Transverse colon (tissue), 4 donors: Measurements from ENCODE around the gene ANKRD33B. TPM values are rescaled to one million over a fixed set of nuclear protein-coding genes. Genes with fewer than 3 reads are reported as not detected.

Source experiments
- DNase-seq: peaks from one replicate; pipeline ENCODE4 v3.0.0-alpha.2; 2019
- H3K27ac ChIP-seq, 4 donors: fragments of 200-600 bp; sonication (generic); 2 replicates each; pipeline ENCODE4 v1.5.1; 2016 to 2018; ENCODE audit warnings: inconsistent platforms in 4 of 4
- H3K27me3 ChIP-seq: fragments of 200-600 bp; sonication (generic); 2 replicates; pipeline ENCODE4 v1.5.1; 2017; ENCODE audit warnings: inconsistent platforms
- H3K36me3 ChIP-seq, 4 donors: fragments of 200-600 bp; sonication (generic); 2 replicates each; pipeline ENCODE4 v1.5.1; 2017 to 2019; ENCODE audit warnings: inconsistent platforms in 4 of 4
- H3K4me1 ChIP-seq, 4 donors: fragments of 200-600 bp; sonication (generic); 2 replicates each; pipeline ENCODE4 v1.5.1; 2017 to 2020; ENCODE audit warnings: inconsistent platforms in 4 of 4
- H3K4me3 ChIP-seq, 4 donors: fragments of 200-600 bp; sonication (generic); 1 replicate in 1 of 4; 2 replicates in 3 of 4; pipeline versions ENCODE4 v1.5.1 to v1.6.1; 2017 to 2019; ENCODE audit warnings: inconsistent platforms in 4 of 4
- H3K9me3 ChIP-seq, 2 donors: fragments of 200-600 bp; sonication (generic); 2 replicates each; pipeline ENCODE4 v1.5.1; 2017 to 2019; ENCODE audit warnings: inconsistent platforms in 2 of 2
- EP300 ChIP-seq: sonication (generic); formaldehyde crosslinking; IDR thresholded peaks from one replicate; pipeline ENCODE4 v1.6.1; 2017; ENCODE audit warnings: antibody characterized with exemption, low read depth
- POLR2A ChIP-seq: fragments of 450-650 bp; IDR thresholded peaks from one replicate; pipeline ENCODE4 v1.6.1; 2016; ENCODE audit warnings: antibody characterized with exemption, mild to moderate bottlenecking, moderate library complexity
- POLR2AphosphoS5 ChIP-seq, 3 donors: sonication (generic); formaldehyde crosslinking; IDR thresholded peaks; one replicate each; pipeline ENCODE4 v1.6.1; 2016; ENCODE audit warnings: antibody characterized with exemption in 3 of 3
- WGBS, 2 donors: methylation state at CpG; one replicate each; pipeline ENCODE4 v1.1.5; 2018; ENCODE audit warnings: low coverage in 1 of 2; 5-methylcytosine and 5-hydroxymethylcytosine counted together
- in situ Hi-C, 4 donors: fragments of 200-750 bp; cut with MboI; loops; one replicate each; pipeline versions ENCODE4 v1.15.0 to v1.15.1; 2017; ENCODE audit warnings: low sequenced_read_pairs in 3 of 4, low pct_ligation_motif_present in 1 of 4, low pct_unique_long_range_greater_than_20kb in 1 of 4
- intact Hi-C: fragments of 100-400 bp; cut with DNase I; formaldehyde crosslinking; loops from one replicate; pipeline ENCODE4 v1.15.1; 2023; ENCODE audit warnings: low total_unique reads
- total RNA-seq, 4 donors: library from RNA; depleted of rRNA; stranded (reverse); fragments of >200 nt; gene quantifications; one replicate each; pipeline ENCODE4 v1.1.0, GENCODE V29; 2016
- TF ChIP-seq, protein P1 (sequence below), 5 experiments: fragments of 200-600 bp in 3 of 5; fragments of 450-650 bp in 2 of 5; sonication (generic) in 3 of 5; IDR thresholded peaks; 1 replicate in 2 of 5; 2 replicates in 3 of 5; pipeline ENCODE4 v1.5.1; 2016 to 2017; ENCODE audit warnings: antibody characterized with exemption in 5 of 5, inconsistent platforms in 3 of 5, mild to moderate bottlenecking in 2 of 5, moderate library complexity in 1 of 5

The ANKRD33B gene
- total RNA-seq, 4 donors from 2014 or later = 0.20 to 3.2 (median 1.4) TPM

DNA sequence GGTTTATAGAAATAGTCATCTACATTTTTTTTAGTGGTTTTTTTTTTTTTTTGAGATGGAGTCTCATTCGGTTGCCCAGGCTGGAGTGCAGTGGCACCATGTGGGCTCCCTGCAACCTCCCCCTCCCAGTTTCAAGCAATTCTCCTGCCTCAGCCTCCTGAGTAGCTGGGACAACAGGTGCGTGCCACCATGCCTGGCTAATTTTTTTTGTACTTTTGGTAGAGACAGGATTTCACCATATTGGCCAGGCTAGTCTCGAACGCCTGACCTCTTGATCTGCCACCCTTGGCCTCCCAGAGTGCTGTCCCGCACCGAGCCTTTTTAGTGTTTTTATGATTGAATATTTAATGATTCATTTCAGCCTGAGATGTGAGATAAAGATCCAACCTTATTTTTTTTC, 27.3 kb downstream of the ANKRD33B start:
- intact Hi-C loops = no loop called here
- H3K27ac ChIP-seq = no peak overlapping the region
- no peaks in the 10 kb centered on the region for H3K9me3 ChIP-seq
- in situ Hi-C loops = no loop called here
- no peak for DNase-seq
- H3K4me3 ChIP-seq = no peak overlapping the region
- 78 to 80% methylated on average over 1 to 6 of the region's 6 CpGs for WGBS, 2 donors
- H3K4me1 ChIP-seq = no peaks in the 10 kb centered on the region
- TF ChIP-seq POLR2A (no peak), POLR2AphosphoS5 (IDR thresholded peaks at IDR 0.05) (no peak), EP300 (no peak)
- TF ChIP-seq, protein P1, sequence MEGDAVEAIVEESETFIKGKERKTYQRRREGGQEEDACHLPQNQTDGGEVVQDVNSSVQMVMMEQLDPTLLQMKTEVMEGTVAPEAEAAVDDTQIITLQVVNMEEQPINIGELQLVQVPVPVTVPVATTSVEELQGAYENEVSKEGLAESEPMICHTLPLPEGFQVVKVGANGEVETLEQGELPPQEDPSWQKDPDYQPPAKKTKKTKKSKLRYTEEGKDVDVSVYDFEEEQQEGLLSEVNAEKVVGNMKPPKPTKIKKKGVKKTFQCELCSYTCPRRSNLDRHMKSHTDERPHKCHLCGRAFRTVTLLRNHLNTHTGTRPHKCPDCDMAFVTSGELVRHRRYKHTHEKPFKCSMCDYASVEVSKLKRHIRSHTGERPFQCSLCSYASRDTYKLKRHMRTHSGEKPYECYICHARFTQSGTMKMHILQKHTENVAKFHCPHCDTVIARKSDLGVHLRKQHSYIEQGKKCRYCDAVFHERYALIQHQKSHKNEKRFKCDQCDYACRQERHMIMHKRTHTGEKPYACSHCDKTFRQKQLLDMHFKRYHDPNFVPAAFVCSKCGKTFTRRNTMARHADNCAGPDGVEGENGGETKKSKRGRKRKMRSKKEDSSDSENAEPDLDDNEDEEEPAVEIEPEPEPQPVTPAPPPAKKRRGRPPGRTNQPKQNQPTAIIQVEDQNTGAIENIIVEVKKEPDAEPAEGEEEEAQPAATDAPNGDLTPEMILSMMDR (IDR thresholded peaks at IDR 0.05) = no peak
- no peaks in the 10 kb centered on the region for H3K27me3 ChIP-seq
- H3K36me3 ChIP-seq = no peaks in the 10 kb centered on the region

DNA sequence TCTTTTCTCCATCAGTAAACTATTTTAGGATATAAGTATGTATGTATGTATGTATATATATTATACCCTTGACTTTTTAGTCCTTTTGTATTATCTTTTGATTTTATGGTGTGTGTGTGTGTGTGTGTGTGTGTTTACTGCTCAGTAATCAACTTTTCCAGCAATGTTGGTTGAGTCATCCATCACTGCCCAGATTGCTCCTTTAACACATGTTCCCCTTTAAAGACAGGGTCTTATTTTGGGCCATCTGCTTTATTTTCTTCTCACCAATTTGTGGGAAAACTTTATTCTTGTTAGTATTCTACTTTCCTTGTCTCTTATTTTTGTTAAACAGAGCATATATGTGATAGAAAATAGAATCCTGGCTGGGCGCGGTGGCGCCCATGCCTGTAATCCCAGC, 28.1 kb downstream of the ANKRD33B start:
- Histone ChIP-seq H3K4me3 (no peak overlapping the region), H3K36me3 (no peaks in the 10 kb centered on the region), H3K27ac (no peak overlapping the region), H3K27me3 (no peaks in the 10 kb centered on the region), H3K9me3 (no peaks in the 10 kb centered on the region), H3K4me1 (no peaks in the 10 kb centered on the region)
- in situ Hi-C loops = no loop called here
- no peak for DNase-seq
- TF ChIP-seq EP300 = no peak
- TF ChIP-seq POLR2AphosphoS5 (IDR thresholded peaks at IDR 0.05) = no peak
- TF ChIP-seq, protein P1 (IDR thresholded peaks at IDR 0.05) = no peak
- TF ChIP-seq POLR2A = no peak
- 62 to 100% methylated on average over 3 of the region's 3 CpGs for WGBS, 2 donors
- intact Hi-C loops = no loop called here

DNA sequence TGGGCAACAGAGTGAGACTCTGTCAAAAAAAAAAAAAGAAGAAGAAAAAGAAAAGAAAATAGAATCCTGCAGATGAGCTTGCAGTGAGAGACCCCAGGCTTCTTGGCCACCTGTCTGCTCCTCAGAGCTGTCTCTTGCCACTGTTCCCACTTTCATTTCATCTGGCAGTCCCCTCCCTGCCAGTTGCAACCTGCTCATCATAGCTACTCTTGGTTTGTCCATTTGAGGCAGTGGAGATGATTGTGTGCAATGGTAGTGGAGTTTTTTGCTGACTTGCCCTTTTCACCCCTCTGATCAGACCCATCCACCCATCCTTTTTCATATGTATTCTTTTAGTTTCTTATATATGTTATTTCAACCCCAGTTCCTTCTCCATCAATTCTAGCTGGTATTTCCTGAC, 28.7 kb downstream of the ANKRD33B start:
- no peak overlapping the region for H3K27ac ChIP-seq

DNA sequence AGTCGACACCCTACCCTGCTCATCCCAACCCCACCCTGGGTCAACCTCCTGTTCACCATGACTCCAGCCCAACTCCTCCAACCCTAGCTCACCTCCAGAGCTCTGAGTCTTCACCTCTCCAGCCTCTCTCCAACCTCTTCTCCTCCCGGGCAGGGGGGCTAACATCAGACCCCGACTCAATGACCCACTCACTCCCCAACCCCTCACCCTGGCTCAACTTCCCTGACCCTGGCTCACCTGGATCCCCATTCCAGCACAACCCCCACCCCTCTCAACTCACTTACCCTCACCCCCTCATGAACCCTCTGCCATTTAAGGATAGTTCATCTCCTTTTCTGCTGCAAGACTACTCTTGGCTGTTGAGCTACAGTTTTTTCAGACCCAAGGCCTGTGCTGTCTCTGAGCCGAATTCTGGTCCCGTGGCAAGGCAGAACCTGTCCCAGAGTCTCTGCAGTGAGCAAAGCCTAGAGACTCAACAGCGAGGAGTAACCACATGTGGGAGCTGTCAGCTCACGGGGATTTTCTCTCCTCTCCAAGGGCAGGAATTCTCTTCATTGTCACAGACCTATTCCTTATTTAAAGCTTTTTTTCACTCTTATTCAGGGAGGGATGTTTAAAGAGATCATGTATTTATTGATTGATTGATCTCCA, 29.8 kb downstream of the ANKRD33B start:
- no peak for DNase-seq

More for the DNA sequence above, 28.7 kb downstream of the ANKRD33B start:
- H3K4me1 ChIP-seq = no peaks in the 10 kb centered on the region
- H3K9me3 ChIP-seq = no peaks in the 10 kb centered on the region
- H3K36me3 ChIP-seq = no peaks in the 10 kb centered on the region
- DNase-seq = no peak
- intact Hi-C loops (no loop called here), in situ Hi-C loops (no loop called here)
- no peak overlapping the region for H3K4me3 ChIP-seq
- no peaks in the 10 kb centered on the region for H3K27me3 ChIP-seq
- TF ChIP-seq POLR2AphosphoS5 (IDR thresholded peaks at IDR 0.05) = no peak
- TF ChIP-seq EP300 = no peak
- TF ChIP-seq, protein P1 (IDR thresholded peaks at IDR 0.05) = no peak
- TF ChIP-seq POLR2A = no peak

More for the DNA sequence above, 29.8 kb downstream of the ANKRD33B start:
- no peak overlapping the region for H3K4me3 ChIP-seq
- H3K36me3 ChIP-seq = no peaks in the 10 kb centered on the region
- no peaks in the 10 kb centered on the region for H3K4me1 ChIP-seq
- no peak for TF ChIP-seq EP300
- TF ChIP-seq, protein P1 (IDR thresholded peaks at IDR 0.05) = no peak
- no peak for TF ChIP-seq POLR2AphosphoS5 (IDR thresholded peaks at IDR 0.05)
- TF ChIP-seq POLR2A = no peak
- in situ Hi-C loops = no loop called here
- H3K9me3 ChIP-seq = no peaks in the 10 kb centered on the region
- 80 to 88% methylated on average over 6 to 7 of the region's 7 CpGs for WGBS, 2 donors
- H3K27me3 ChIP-seq = no peaks in the 10 kb centered on the region
- H3K27ac ChIP-seq = no peak overlapping the region
- intact Hi-C loops = no loop called here
